ENCODE data around the gene SLC6A2. TPM values are rescaled to one million over a fixed set of nuclear protein-coding genes. Genes with fewer than 3 reads are reported as not detected.

The SLC6A2 gene
- total RNA-seq, 1 experiment from 2014 or later: 0.21 TPM

- H3K36me3 ChIP-seq (replicated peaks; ENCODE audit: control insufficient read depth, insufficient read depth, low read length): no peaks in the 10 kb centered on the region
- no peaks in the 10 kb centered on the region for H3K27me3 ChIP-seq (ENCODE audit: control insufficient read depth, insufficient read depth, low read length)
- no peak overlapping the region for H3K4me3 ChIP-seq (ENCODE audit: insufficient read depth, low read depth, low read length)
- DNase-seq: no peak
Measured at GRCh38 chr16:55678161-55678821, 22.5 kb downstream of the SLC6A2 start.

GRCh38 chr16:55682086-55682485, 26.3 kb downstream of the SLC6A2 start:
- no peak for DNase-seq
- no peak overlapping the region for H3K4me3 ChIP-seq (ENCODE audit: insufficient read depth, low read depth, low read length)
- H3K27me3 ChIP-seq (ENCODE audit: control insufficient read depth, insufficient read depth, low read length): no peaks in the 10 kb centered on the region
- no peaks in the 10 kb centered on the region for H3K36me3 ChIP-seq (replicated peaks; ENCODE audit: control insufficient read depth, insufficient read depth, low read length)

- no peak for DNase-seq
Measured at GRCh38 chr16:55685973-55686372, 30.2 kb downstream of the SLC6A2 start.

GRCh38 chr16:55686671-55687070, 30.9 kb downstream of the SLC6A2 start:
- DNase-seq: no peak

More at GRCh38 chr16:55685973-55686372, 30.2 kb downstream of the SLC6A2 start:
- Histone ChIP-seq H3K36me3 (replicated peaks; ENCODE audit: control insufficient read depth, insufficient read depth, low read length) (no peaks in the 10 kb centered on the region), H3K27me3 (ENCODE audit: control insufficient read depth, insufficient read depth, low read length) (no peaks in the 10 kb centered on the region), H3K4me3 (ENCODE audit: insufficient read depth, low read depth, low read length) (no peak overlapping the region)

GRCh38 chr16:55687802-55688201, 32.0 kb downstream of the SLC6A2 start:
- H3K4me3 ChIP-seq (ENCODE audit: insufficient read depth, low read depth, low read length): no peak overlapping the region
- H3K36me3 ChIP-seq (replicated peaks; ENCODE audit: control insufficient read depth, insufficient read depth, low read length): no peaks in the 10 kb centered on the region
- no peak for DNase-seq
- no peaks in the 10 kb centered on the region for H3K27me3 ChIP-seq (ENCODE audit: control insufficient read depth, insufficient read depth, low read length)

More at GRCh38 chr16:55686671-55687070, 30.9 kb downstream of the SLC6A2 start:
- H3K36me3 ChIP-seq (replicated peaks; ENCODE audit: control insufficient read depth, insufficient read depth, low read length): no peaks in the 10 kb centered on the region
- no peak overlapping the region for H3K4me3 ChIP-seq (ENCODE audit: insufficient read depth, low read depth, low read length)
- no peaks in the 10 kb centered on the region for H3K27me3 ChIP-seq (ENCODE audit: control insufficient read depth, insufficient read depth, low read length)

- H3K4me3 ChIP-seq (ENCODE audit: insufficient read depth, low read depth, low read length): no peak overlapping the region
- H3K27me3 ChIP-seq (ENCODE audit: control insufficient read depth, insufficient read depth, low read length): no peaks in the 10 kb centered on the region
- no peak for DNase-seq
- no peaks in the 10 kb centered on the region for H3K36me3 ChIP-seq (replicated peaks; ENCODE audit: control insufficient read depth, insufficient read depth, low read length)
Measured at GRCh38 chr16:55690841-55691240, 35.1 kb downstream of the SLC6A2 start.

GRCh38 chr16:55691771-55692170, 36.0 kb downstream of the SLC6A2 start:
- H3K36me3 ChIP-seq (replicated peaks; ENCODE audit: control insufficient read depth, insufficient read depth, low read length): no peaks in the 10 kb centered on the region
- no peak for DNase-seq
- H3K27me3 ChIP-seq (ENCODE audit: control insufficient read depth, insufficient read depth, low read length): no peaks in the 10 kb centered on the region
- no peak overlapping the region for H3K4me3 ChIP-seq (ENCODE audit: insufficient read depth, low read depth, low read length)

- no peak for DNase-seq
- Histone ChIP-seq H3K27me3 (ENCODE audit: control insufficient read depth, insufficient read depth, low read length) (no peaks in the 10 kb centered on the region), H3K4me3 (ENCODE audit: insufficient read depth, low read depth, low read length) (no peak overlapping the region), H3K36me3 (replicated peaks; ENCODE audit: control insufficient read depth, insufficient read depth, low read length) (no peaks in the 10 kb centered on the region)
Measured at GRCh38 chr16:55695595-55695994, 39.8 kb downstream of the SLC6A2 start.

GRCh38 chr16:55697867-55698266, 42.1 kb downstream of the SLC6A2 start:
- H3K4me3 ChIP-seq (ENCODE audit: insufficient read depth, low read depth, low read length): no peak overlapping the region
- peak; percentile 61 for DNase-seq
- H3K36me3 ChIP-seq (replicated peaks; ENCODE audit: control insufficient read depth, insufficient read depth, low read length): no peaks in the 10 kb centered on the region
- no peaks in the 10 kb centered on the region for H3K27me3 ChIP-seq (ENCODE audit: control insufficient read depth, insufficient read depth, low read length)

GRCh38 chr16:55698331-55698730, 42.5 kb downstream of the SLC6A2 start:
- no peak overlapping the region for H3K4me3 ChIP-seq (ENCODE audit: insufficient read depth, low read depth, low read length)

GRCh38 chr16:55698946-55699345, 43.2 kb downstream of the SLC6A2 start:
- DNase-seq: no peak
- H3K27me3 ChIP-seq (ENCODE audit: control insufficient read depth, insufficient read depth, low read length): no peaks in the 10 kb centered on the region
- H3K4me3 ChIP-seq (ENCODE audit: insufficient read depth, low read depth, low read length): no peak overlapping the region
- no peaks in the 10 kb centered on the region for H3K36me3 ChIP-seq (replicated peaks; ENCODE audit: control insufficient read depth, insufficient read depth, low read length)

More at GRCh38 chr16:55698331-55698730, 42.5 kb downstream of the SLC6A2 start:
- Histone ChIP-seq H3K27me3 (ENCODE audit: control insufficient read depth, insufficient read depth, low read length) (no peaks in the 10 kb centered on the region), H3K36me3 (replicated peaks; ENCODE audit: control insufficient read depth, insufficient read depth, low read length) (no peaks in the 10 kb centered on the region)
- no peak for DNase-seq

GRCh38 chr16:55699616-55700015, 43.8 kb downstream of the SLC6A2 start:
- H3K4me3 ChIP-seq (ENCODE audit: insufficient read depth, low read depth, low read length): no peak overlapping the region
- DNase-seq: no peak
- H3K27me3 ChIP-seq (ENCODE audit: control insufficient read depth, insufficient read depth, low read length): no peaks in the 10 kb centered on the region
- H3K36me3 ChIP-seq (replicated peaks; ENCODE audit: control insufficient read depth, insufficient read depth, low read length): no peaks in the 10 kb centered on the region

GRCh38 chr16:55700067-55700466, 44.3 kb downstream of the SLC6A2 start:
- no peaks in the 10 kb centered on the region for H3K27me3 ChIP-seq (ENCODE audit: control insufficient read depth, insufficient read depth, low read length)
- DNase-seq: no peak
- no peak overlapping the region for H3K4me3 ChIP-seq (ENCODE audit: insufficient read depth, low read depth, low read length)
- H3K36me3 ChIP-seq (replicated peaks; ENCODE audit: control insufficient read depth, insufficient read depth, low read length): no peaks in the 10 kb centered on the region

GRCh38 chr16:55700961-55701360, 45.2 kb downstream of the SLC6A2 start:
- no peaks in the 10 kb centered on the region for H3K27me3 ChIP-seq (ENCODE audit: control insufficient read depth, insufficient read depth, low read length)
- no peak overlapping the region for H3K4me3 ChIP-seq (ENCODE audit: insufficient read depth, low read depth, low read length)
- H3K36me3 ChIP-seq (replicated peaks; ENCODE audit: control insufficient read depth, insufficient read depth, low read length): no peaks in the 10 kb centered on the region
- DNase-seq: no peak

- DNase-seq: peak; percentile 69
- no peaks in the 10 kb centered on the region for H3K36me3 ChIP-seq (replicated peaks; ENCODE audit: control insufficient read depth, insufficient read depth, low read length)
- H3K27me3 ChIP-seq (ENCODE audit: control insufficient read depth, insufficient read depth, low read length): no peaks in the 10 kb centered on the region
- no peak overlapping the region for H3K4me3 ChIP-seq (ENCODE audit: insufficient read depth, low read depth, low read length)
Measured at GRCh38 chr16:55701442-55702319, 45.9 kb downstream of the SLC6A2 start.
